ENCODE measurements around the gene PTPN3. TPM values are rescaled to one million over a fixed set of nuclear protein-coding genes. Genes with fewer than 3 reads are reported as not detected.

The PTPN3 gene
- polyA plus RNA-seq, 1 donor (not counting 4 experiments of a cell fraction or from before 2014, with no cell fraction given), result 19.9 TPM

DNA sequence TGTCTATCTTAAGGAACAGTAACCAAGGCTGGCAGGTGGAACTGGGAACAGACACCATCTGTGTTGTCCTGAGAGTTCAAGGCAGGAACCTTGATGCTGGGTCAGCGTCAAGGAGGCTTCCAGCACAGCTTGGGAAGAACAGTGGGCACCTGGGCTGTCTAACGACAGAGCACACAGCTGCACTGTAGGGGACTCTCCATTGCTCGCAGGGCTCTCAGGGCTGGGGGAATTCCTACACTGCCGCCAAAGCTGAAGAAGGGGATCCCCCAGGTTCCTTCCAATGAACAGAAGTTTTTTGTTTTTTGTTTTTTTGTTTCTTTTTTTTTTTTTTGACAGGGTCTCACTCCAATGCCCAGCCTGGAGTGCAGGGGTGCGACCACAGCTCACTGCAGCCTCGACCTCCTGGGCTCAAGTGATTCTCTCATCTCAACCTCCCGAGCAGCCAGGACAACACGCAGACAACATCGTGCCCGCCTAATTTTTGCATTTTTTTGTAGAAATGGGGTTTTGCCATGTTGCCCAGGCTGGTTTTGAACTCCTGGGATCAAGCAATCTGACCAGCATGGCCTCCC, 81.9 kb downstream of the PTPN3 start:
- Histone ChIP-seq H4K20me1 (ENCODE audit: control insufficient read depth, extremely low read depth, insufficient read depth, low read length) (no peaks in the 10 kb centered on the region), H3K27me3 (ENCODE audit: control insufficient read depth, extremely low read depth, insufficient read depth, low read length) (no peaks in the 10 kb centered on the region), H3K9me1 (ENCODE audit: control insufficient read depth, extremely low read depth, insufficient read depth, low read length) (no peaks in the 10 kb centered on the region), H3K36me3 (ENCODE audit: control insufficient read depth in 2 of 2, extremely low read depth in 1 of 2, insufficient read depth in 2 of 2, low read length in 2 of 2) (peaks cover 30 to 37% of the 10 kb centered on the region in 2 experiments), H3K9me3 (ENCODE audit: control insufficient read depth, low read depth, low read length) (no peaks in the 10 kb centered on the region), H3K79me2 (ENCODE audit: control insufficient read depth, insufficient read depth, low read length) (no peaks in the 10 kb centered on the region), H3K9ac (ENCODE audit: control insufficient read depth, extremely low read depth, insufficient read depth, low read length) (no peak overlapping the region), H3K27ac (ENCODE audit: control insufficient read depth, insufficient read depth, low read length) (no peak overlapping the region), H3K4me3 (ENCODE audit: control insufficient read depth in 2 of 3, extremely low read depth in 1 of 3, insufficient read depth in 2 of 3, low read depth in 1 of 3, low read length in 3 of 3) (no peak overlapping the region), H3K4me1 (ENCODE audit: control insufficient read depth, extremely low read depth, insufficient read depth, low read length) (no peaks in the 10 kb centered on the region), H3K4me2 (ENCODE audit: control insufficient read depth, extremely low read depth, insufficient read depth, low read depth, low read length) (no peak overlapping the region), H2AFZ (ENCODE audit: control insufficient read depth, low read length) (no peak overlapping the region)
- no peak for FAIRE-seq
- dilution Hi-C loops (cut with MboI; ENCODE audit: extremely low pct_ligation_motif_present, low sequenced_read_pairs), result no loop called here
- TF ChIP-seq EZH2 (IDR thresholded peaks at IDR 0.05; ENCODE audit: low read length), result no peak
- TF ChIP-seq, protein P1, sequence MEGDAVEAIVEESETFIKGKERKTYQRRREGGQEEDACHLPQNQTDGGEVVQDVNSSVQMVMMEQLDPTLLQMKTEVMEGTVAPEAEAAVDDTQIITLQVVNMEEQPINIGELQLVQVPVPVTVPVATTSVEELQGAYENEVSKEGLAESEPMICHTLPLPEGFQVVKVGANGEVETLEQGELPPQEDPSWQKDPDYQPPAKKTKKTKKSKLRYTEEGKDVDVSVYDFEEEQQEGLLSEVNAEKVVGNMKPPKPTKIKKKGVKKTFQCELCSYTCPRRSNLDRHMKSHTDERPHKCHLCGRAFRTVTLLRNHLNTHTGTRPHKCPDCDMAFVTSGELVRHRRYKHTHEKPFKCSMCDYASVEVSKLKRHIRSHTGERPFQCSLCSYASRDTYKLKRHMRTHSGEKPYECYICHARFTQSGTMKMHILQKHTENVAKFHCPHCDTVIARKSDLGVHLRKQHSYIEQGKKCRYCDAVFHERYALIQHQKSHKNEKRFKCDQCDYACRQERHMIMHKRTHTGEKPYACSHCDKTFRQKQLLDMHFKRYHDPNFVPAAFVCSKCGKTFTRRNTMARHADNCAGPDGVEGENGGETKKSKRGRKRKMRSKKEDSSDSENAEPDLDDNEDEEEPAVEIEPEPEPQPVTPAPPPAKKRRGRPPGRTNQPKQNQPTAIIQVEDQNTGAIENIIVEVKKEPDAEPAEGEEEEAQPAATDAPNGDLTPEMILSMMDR (optimal IDR thresholded peaks at IDR 0.05 in 1 of 3, IDR thresholded peaks at IDR 0.05 in 1 of 3, conservative IDR thresholded peaks at IDR 0.05 in 1 of 3; ENCODE audit: extremely low read depth in 1 of 3, insufficient read depth in 2 of 3, low read length in 3 of 3), result no peak
- DNase-seq (ENCODE audit: low read depth, low spot score), result no peak

- dilution Hi-C loops (cut with MboI; ENCODE audit: extremely low pct_ligation_motif_present, low sequenced_read_pairs), result no loop called here
- no peak overlapping the region for H2AFZ ChIP-seq (ENCODE audit: control insufficient read depth, low read length)
- no peaks in the 10 kb centered on the region for H3K4me1 ChIP-seq (ENCODE audit: control insufficient read depth, extremely low read depth, insufficient read depth, low read length)
- no peaks in the 10 kb centered on the region for H3K9me1 ChIP-seq (ENCODE audit: control insufficient read depth, extremely low read depth, insufficient read depth, low read length)
- no peaks in the 10 kb centered on the region for H3K9me3 ChIP-seq (ENCODE audit: control insufficient read depth, low read depth, low read length)
- H3K4me3 ChIP-seq (ENCODE audit: control insufficient read depth in 2 of 3, extremely low read depth in 1 of 3, insufficient read depth in 2 of 3, low read depth in 1 of 3, low read length in 3 of 3), result no peak overlapping the region
- H3K9ac ChIP-seq (ENCODE audit: control insufficient read depth, extremely low read depth, insufficient read depth, low read length), result no peak overlapping the region
- H4K20me1 ChIP-seq (ENCODE audit: control insufficient read depth, extremely low read depth, insufficient read depth, low read length), result no peaks in the 10 kb centered on the region
- no peaks in the 10 kb centered on the region for H3K27me3 ChIP-seq (ENCODE audit: control insufficient read depth, extremely low read depth, insufficient read depth, low read length)
- H3K4me2 ChIP-seq (ENCODE audit: control insufficient read depth, extremely low read depth, insufficient read depth, low read depth, low read length), result no peak overlapping the region
- H3K79me2 ChIP-seq (ENCODE audit: control insufficient read depth, insufficient read depth, low read length), result no peaks in the 10 kb centered on the region
- H3K27ac ChIP-seq (ENCODE audit: control insufficient read depth, insufficient read depth, low read length), result no peak overlapping the region
- peaks cover 39 to 42% of the 10 kb centered on the region in 2 experiments for H3K36me3 ChIP-seq (ENCODE audit: control insufficient read depth in 2 of 2, extremely low read depth in 1 of 2, insufficient read depth in 2 of 2, low read length in 2 of 2)
- TF ChIP-seq, protein P1 (optimal IDR thresholded peaks at IDR 0.05 in 1 of 3, IDR thresholded peaks at IDR 0.05 in 1 of 3, conservative IDR thresholded peaks at IDR 0.05 in 1 of 3; ENCODE audit: extremely low read depth in 1 of 3, insufficient read depth in 2 of 3, low read length in 3 of 3), result no peak
- no peak for TF ChIP-seq EZH2 (IDR thresholded peaks at IDR 0.05; ENCODE audit: low read length)
- FAIRE-seq, result no peak
- DNase-seq (ENCODE audit: low read depth, low spot score), result no peak
These were observed 83.9 kb downstream of the PTPN3 start for GRCh38 chr9:109414125-109414785.
